GM12892 (cell line): ENCODE data around the gene PTPRN2.

Source experiments
- POLR2A ChIP-seq: IDR thresholded peaks from 2 replicates; pipeline ENCODE4 v1.6.1; 2011; ENCODE audit warnings: low read depth, low read length, control low read depth
- POLR2AphosphoS5 ChIP-seq: IDR thresholded peaks from 2 replicates; pipeline ENCODE4 v1.6.1; 2011; ENCODE audit warnings: low read depth, low read length, control low read depth
- TAF1 ChIP-seq: IDR thresholded peaks from 2 replicates; pipeline ENCODE4 v1.6.1; 2011; ENCODE audit warnings: low read depth, mild to moderate bottlenecking, control low read depth, low read length, borderline replicate concordance

GRCh38 chr7:158512042-158512441 lies 75.6 kb downstream of the PTPRN2 start:
- TF ChIP-seq POLR2A (no peak), POLR2AphosphoS5 (no peak), TAF1 (no peak)
